Stimulated activated CD4-positive, alpha-beta T cell treated with anti-CD3 and anti-CD28 coated beads, Interleukin-1b, Interleukin-23, amount 100 ng/mL, for 1 hour (primary cell): Measurements from ENCODE around the gene MEF2B.
"Not testable (repeated sequence)": the region's sequence is repeated elsewhere in the genome, so short reads cannot be mapped to it uniquely, and the experiment has no call there.

Experiments used
- DNase-seq, 2 donors: peaks; one replicate each; pipeline ENCODE4 v3.0.0-alpha.2; 2020; ENCODE audit warnings: low read depth in 2 of 2

Gene MEF2B

DNA sequence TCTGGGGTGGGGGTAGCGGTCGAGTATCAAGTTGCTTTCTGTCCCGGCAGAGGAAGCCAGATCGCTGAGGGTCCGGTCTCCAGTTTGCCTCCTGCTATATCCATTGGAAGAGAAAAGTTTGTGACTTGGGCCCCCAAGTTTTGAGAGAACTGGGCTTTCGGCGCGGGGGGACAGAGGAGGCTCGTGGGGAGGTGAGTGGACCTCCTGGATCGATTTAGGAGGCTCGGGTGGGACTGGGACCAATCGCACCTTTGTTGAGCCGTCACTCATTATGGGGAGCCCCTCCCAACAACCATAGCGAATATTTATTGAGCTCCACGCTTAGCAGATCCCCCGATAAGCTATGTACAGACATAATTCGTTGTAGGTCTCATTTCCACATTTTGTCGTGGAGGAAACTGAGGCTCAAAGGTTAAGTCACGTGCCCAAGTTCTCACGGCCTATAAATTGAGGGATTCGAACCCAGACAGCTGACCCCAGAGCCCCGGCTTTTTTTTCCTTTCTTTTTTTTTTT is 22.9 kb upstream of the MEF2B start:
- no peak for DNase-seq

GRCh38 chr19:19192078-19192882 is 22.2 kb upstream of the MEF2B start, which contains the start of the genes BORCS8 and RFXANK:
Gene BORCS8 (minus strand): TSS chr19:19192152. CDS start chr19:19192117, 35 bp downstream.
Gene RFXANK (plus strand): TSS chr19:19192258. CDS start chr19:19193947, 1,689 bp downstream.
- peak; percentile 95 to 96 for DNase-seq

DNA sequence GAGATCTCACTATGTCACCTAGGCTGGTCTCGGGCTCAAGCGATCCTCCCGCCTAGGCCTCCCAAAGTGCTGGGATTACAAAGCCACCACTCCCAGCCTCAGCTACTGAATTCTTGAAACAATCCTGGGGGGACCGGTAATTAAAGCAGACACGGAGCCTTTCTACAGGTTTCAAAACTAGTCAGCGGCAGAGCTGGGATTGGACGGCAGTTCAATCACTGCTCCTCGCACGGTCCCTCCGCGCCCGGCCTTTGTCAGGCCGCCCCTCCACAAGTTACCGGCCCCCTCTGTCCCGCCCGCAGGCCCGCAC is 21.7 kb upstream of the MEF2B start:
- no peak for DNase-seq

DNA sequence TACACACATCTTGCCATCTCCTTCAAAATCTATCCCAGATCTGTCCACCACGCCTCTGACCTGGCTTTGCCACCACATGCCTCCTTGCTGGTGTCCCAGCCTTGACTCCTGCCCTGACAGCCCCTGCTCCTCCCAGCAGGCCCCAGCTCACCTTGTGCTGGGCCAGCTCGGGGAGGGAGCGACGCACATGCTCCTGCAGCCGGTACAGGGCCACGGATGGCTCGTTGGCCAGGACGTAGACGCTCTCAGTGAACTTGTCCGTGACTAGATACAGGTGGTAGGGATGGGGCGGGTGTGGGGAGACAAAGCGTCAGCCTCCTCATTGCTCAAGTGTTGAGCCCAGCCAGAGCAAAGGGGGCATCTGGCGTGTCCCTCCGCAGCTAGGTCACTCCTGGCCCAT is 16.7 kb upstream of the MEF2B start:
- DNase-seq: no peak

DNA sequence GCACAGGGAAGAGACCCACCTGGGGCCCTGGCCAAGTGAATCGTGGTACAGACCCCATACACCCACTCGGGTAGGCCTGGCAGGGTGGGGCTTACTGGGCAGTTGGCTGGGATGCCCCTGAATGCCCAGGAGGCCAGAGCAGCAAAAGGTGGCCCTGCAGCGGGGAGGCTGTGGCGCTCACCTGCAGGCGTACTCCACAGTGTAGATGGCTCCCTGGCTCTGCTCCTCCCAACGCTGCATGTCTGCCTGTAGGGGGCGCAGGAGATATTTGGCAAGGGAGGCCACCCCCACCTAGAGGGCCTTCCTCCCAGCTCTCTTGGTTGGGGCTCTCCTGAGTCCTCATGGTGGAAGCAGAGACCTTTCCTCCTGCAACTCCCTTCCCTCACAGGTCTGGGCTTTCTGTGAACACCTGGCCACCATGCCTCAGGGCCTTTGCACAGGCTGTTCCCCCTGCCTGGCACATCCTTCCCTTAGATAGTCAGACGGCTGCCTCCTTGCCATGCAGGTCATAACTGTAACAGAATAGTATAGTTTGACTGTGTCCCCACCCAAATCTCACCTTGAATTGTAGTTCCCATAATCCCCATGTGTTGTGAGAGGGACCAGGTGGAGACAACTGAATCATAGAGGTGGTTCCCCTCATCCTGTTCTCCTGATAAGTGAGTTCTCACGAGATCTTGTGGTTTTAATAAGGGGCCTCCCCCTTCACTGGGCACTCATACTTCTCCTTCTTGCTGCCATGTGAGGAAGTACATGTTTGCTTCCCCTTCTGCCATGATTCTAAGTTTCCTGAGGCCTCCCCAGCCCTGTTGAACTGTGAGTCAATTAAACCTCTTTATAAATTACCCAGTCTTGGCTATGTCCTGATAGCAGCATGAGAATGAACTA is 16.0 kb upstream of the MEF2B start:
- peak; percentile 35 to 43 for DNase-seq

- DNase-seq: no peak
Measured at GRCh38 chr19:19181488-19181998, 11.5 kb upstream of the MEF2B start.

DNA sequence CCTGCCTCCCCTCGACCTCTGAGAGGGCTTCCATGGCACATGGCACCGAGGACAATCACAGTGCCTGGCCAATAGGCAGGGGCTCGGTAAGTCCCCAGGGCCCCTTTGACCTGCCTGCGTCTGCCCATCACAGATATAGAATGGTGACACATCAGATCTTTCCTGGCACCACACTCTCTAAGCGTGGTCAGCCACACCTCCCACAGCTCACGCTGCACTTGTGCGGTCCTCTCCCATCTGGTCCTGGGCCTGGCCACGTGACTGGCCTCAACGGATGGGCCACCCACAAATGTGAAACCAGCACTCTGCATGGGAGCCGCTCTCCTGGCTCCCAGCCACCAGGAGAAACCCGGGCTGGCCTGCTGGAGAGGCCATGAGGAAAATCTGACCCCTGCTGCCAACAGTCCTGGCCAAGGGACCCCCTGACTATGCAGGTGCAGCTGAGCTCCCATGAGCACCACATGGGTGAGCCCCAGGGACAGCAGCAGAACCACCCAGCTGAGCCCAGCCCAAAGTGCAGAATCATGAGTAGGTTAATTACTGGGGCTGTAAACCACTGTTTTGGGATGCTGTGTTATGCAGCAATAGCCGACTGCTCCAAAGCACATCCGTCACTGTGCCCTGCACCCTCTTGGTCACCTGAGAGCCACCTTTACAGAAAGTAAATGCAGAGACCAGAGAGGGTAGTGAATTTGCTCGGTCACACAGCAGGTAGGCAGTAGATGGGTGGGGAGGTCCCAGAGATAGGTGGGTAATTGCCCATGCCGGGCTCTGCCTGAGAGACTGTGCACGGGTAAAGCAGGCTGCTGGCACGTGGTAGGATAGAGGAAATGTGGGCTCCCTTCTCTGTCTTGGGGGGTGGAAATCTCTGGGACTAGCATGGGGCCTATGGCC is 9.7 kb upstream of the MEF2B start:
- DNase-seq: no peak

DNA sequence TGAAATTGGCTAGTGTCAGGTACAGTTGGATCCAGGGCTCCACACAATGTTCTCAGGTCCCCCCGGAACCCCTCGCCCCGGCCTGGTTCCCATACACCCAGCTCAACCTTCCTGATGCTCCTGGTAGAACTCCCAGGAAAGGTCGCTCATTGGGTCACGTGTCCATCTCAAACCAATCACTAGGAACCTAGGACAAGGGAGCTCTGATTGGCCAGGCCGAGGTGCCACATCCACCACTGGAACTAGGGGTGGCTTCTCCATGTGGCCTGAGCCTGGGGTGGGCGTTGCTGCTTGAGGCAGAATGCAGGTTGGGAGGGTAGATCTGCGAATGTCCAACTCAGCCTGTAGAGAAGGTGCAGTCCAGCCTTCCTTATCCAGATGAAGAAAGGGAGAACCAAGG is 6.9 kb upstream of the MEF2B start:
- no peak for DNase-seq

DNA sequence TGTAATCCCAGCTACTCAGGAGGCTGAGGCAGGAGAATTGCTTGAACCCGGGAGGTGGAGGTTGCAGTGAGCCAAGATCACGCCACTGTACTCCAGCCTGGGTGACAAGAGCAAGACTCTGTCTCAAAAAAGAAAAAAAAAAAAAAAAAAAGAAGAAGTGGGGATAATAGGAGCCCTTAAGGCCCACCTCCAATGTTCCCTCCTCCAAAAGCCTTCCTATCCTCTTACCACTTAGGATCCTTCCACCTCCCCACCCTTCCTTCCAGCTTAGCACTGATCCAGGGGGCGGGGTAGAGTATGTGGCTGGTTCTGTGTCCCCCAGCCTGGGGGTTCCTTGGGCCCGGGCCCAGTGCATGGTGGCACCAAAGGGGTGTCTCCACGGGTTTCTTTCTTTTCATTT is 3.2 kb upstream of the MEF2B start:
- not testable (repeated sequence) for DNase-seq

GRCh38 chr19:19171821-19172532 is 1.9 kb upstream of the MEF2B start:
- DNase-seq: no peak

DNA sequence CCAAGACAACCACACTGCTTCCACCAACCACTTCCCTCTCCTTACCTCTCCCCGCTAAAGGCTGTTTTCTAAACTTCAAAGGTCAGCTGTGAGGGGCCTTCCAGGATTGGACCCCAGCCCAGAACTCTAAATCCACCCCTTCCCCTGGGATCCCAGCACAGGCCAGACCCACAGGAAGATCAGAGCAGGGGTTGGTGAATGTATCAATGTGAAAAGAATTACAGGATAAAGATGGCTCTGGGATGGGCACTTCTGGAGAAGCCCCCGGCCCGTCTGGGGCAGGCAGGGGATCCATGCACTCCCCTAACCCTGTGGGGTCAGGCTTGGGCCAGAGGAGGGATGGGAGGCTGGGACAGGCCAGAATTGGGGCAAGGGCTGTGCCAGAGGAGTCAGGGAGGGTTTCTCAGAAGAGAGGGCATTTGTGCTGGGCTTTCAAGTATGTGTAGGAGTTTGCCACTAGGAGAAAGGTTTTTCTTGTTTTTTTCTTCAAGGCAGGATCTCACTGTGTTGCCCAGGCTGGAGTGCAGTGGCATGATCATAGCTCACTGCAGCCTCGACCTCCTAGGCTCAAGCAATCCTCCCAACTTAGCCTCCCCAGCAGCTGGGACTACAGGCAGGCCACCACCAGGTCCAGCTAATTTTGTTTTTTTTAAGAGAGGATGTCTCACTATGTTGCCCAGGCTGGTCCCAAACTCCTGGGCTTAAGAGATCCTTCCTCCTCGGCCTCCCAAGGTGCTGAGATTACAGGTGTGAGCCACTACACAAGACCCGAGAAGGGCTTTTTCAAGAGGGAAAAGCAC is 1.0 kb upstream of the MEF2B start:
- no peak for DNase-seq

DNA sequence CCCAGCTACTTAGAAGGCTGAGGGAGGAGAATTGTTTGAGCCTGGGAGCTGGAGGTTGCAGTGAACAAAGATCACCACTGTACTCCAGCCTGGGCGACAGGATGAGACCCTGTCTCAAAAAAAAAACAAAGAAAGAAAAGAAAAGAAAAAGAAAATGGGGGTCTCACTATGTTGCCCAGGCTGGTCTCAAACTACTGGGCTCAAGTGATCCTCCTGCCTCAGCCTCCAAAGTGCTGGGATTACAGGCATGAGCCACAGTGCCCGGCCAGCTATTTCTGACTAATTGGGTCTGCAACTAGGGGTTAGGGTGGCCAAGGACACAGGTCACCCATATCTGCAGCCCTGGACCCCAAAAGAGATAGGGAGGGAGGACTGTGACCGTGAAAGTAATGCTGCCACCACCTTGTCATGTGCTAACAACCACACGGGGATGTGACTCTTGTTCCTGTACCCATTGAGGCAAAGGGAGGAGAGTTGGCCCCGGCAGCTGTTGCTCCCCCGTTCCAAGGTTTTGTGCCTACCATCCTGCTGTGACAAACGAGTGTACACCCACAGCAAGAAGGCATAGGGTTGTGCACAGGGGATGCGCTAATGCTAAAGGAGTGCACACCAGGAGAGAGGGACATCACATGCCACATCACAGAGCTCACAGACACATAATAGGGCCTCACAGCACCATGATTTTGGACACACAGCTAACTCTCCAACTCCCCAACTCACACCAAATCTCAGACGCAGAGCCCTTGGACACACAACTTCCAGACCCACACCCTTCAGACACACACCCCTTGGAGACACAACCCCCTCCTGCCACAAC is 619 bp downstream of the MEF2B start:
- DNase-seq: no peak

- no peak for DNase-seq
Measured at GRCh38 chr19:19167612-19168011, 2.5 kb downstream of the MEF2B start.

GRCh38 chr19:19165396-19165795 is 4.7 kb downstream of the MEF2B start:
- DNase-seq: no peak

GRCh38 chr19:19162495-19162894 is 7.6 kb downstream of the MEF2B start:
- no peak for DNase-seq

- DNase-seq: no peak
Measured at GRCh38 chr19:19160461-19161035, 9.5 kb downstream of the MEF2B start.

GRCh38 chr19:19159534-19159933 is 10.5 kb downstream of the MEF2B start:
- DNase-seq: no peak

- DNase-seq: no peak
Measured at GRCh38 chr19:19157808-19158207, 12.3 kb downstream of the MEF2B start.
